Measurements from ENCODE around the gene ZNF592. TPM values are rescaled to one million over a fixed set of nuclear protein-coding genes. Genes with fewer than 3 reads are reported as not detected.
"Not testable (repeated sequence)": the region's sequence is repeated elsewhere in the genome, so short reads cannot be mapped to it uniquely, and the experiment has no call there.

Gene ZNF592
- total RNA-seq, 1 experiment from 2014 or later: 49.6 TPM

- no peak for DNase-seq
- CTCF ChIA-PET: interaction anchor here (0.8 to 1.4 kb wide), 4 partner anchors 10 to 36 kb away, joined by 3 read pairs; partner anchors contain the start of gene SEC11A
Observed at GRCh38 chr15:84752700-84753099, 4.3 kb downstream of the ZNF592 start.

GRCh38 chr15:84754889-84755288, 6.5 kb downstream of the ZNF592 start:
- Mint-ChIP-seq H3K4me1 (ENCODE audit: low read depth, unreplicated experiment) (peaks cover 45% of the 10 kb centered on the region), H3K36me3 (ENCODE audit: insufficient read depth, unreplicated experiment) (peaks cover 42% of the 10 kb centered on the region)
- DNase-seq; BruUV-seq (replicated peaks); H3K27me3 Mint-ChIP-seq (ENCODE audit: unreplicated experiment); H3K27ac Mint-ChIP-seq (ENCODE audit: unreplicated experiment); H3K4me3 Mint-ChIP-seq (ENCODE audit: low read depth, unreplicated experiment); H3K9me3 Mint-ChIP-seq (ENCODE audit: low read depth, unreplicated experiment): not testable (repeated sequence)
- CTCF ChIA-PET: interaction anchor here (0.6 to 1.3 kb wide), 4 partner anchors 39 to 1046 kb away, joined by 3 to 5 read pairs (median 4); partner anchors contain the start of gene SEC11A
- intact Hi-C loops (cut with micrococcal nuclease; ENCODE audit: unreplicated experiment): loop anchor here (2.0 to 5.0 kb wide), 3 partner anchors 58 to 172 kb away; partner anchors contain the start of gene WDR73

More at GRCh38 chr15:84752700-84753099, 4.3 kb downstream of the ZNF592 start:
- no peak for TF ChIP-seq CTCF (IDR thresholded peaks at IDR 0.05; ENCODE audit: unreplicated experiment)
- peaks cover 48% of the 10 kb centered on the region for H3K4me1 Mint-ChIP-seq (ENCODE audit: low read depth, unreplicated experiment)
- no peaks in the 10 kb centered on the region for H3K9me3 Mint-ChIP-seq (ENCODE audit: low read depth, unreplicated experiment)
- BruUV-seq (replicated peaks): no TSS peak
- intact Hi-C loops (cut with micrococcal nuclease; ENCODE audit: unreplicated experiment): loop anchor here (5.0 kb wide), 2 partner anchors 55 to 175 kb away; no protein-coding TSS in a partner anchor
- peak overlapping the region; percentile 43 for H3K27ac Mint-ChIP-seq (ENCODE audit: unreplicated experiment)
- peak overlapping the region; percentile 31 for H3K4me3 Mint-ChIP-seq (ENCODE audit: low read depth, unreplicated experiment)
- no peaks in the 10 kb centered on the region for H3K27me3 Mint-ChIP-seq (ENCODE audit: unreplicated experiment)
- H3K36me3 Mint-ChIP-seq (ENCODE audit: insufficient read depth, unreplicated experiment): peaks cover 50% of the 10 kb centered on the region

- BruUV-seq (replicated peaks): no TSS peak
- no peak overlapping the region for H3K4me3 Mint-ChIP-seq (ENCODE audit: low read depth, unreplicated experiment)
- peak overlapping the region; percentile 40 for H3K27ac Mint-ChIP-seq (ENCODE audit: unreplicated experiment)
- TF ChIP-seq CTCF (IDR thresholded peaks at IDR 0.05; ENCODE audit: unreplicated experiment): no peak
- intact Hi-C loops (cut with micrococcal nuclease; ENCODE audit: unreplicated experiment): loop anchor here (2.0 kb wide), 1 partner anchor 101 kb away; the partner anchor contains the start of gene WDR73
- no peaks in the 10 kb centered on the region for H3K27me3 Mint-ChIP-seq (ENCODE audit: unreplicated experiment)
- peaks cover 31% of the 10 kb centered on the region for H3K36me3 Mint-ChIP-seq (ENCODE audit: insufficient read depth, unreplicated experiment)
- DNase-seq: no peak
- H3K9me3 Mint-ChIP-seq (ENCODE audit: low read depth, unreplicated experiment): no peaks in the 10 kb centered on the region
- peaks cover 36% of the 10 kb centered on the region for H3K4me1 Mint-ChIP-seq (ENCODE audit: low read depth, unreplicated experiment)
- CTCF ChIA-PET: interaction anchor here (0.5 to 1.3 kb wide), 4 partner anchors 22 to 174 kb away, joined by 3 to 5 read pairs (median 4); partner anchors contain the start of gene SEC11A
Observed at GRCh38 chr15:84755736-84756527, 7.5 kb downstream of the ZNF592 start.

GRCh38 chr15:84759018-84759417, 10.6 kb downstream of the ZNF592 start:
- BruUV-seq (replicated peaks): no TSS peak
- Mint-ChIP-seq H3K4me1 (ENCODE audit: low read depth, unreplicated experiment) (peaks cover 23% of the 10 kb centered on the region), H3K36me3 (ENCODE audit: insufficient read depth, unreplicated experiment) (peaks cover 17% of the 10 kb centered on the region), H3K4me3 (ENCODE audit: low read depth, unreplicated experiment) (no peak overlapping the region), H3K9me3 (ENCODE audit: low read depth, unreplicated experiment) (no peaks in the 10 kb centered on the region), H3K27me3 (ENCODE audit: unreplicated experiment) (no peaks in the 10 kb centered on the region), H3K27ac (ENCODE audit: unreplicated experiment) (no peak overlapping the region)
- DNase-seq: no peak
- CTCF ChIA-PET: interaction anchor here (0.6 kb wide), 1 partner anchor 80 kb away, joined by 4 read pairs; no protein-coding TSS in a partner anchor
- intact Hi-C loops (cut with micrococcal nuclease; ENCODE audit: unreplicated experiment): no loop called here
- TF ChIP-seq CTCF (IDR thresholded peaks at IDR 0.05; ENCODE audit: unreplicated experiment): no peak
